ENCODE results near the gene SSH2. TPM values are rescaled to one million over a fixed set of nuclear protein-coding genes. Genes with fewer than 3 reads are reported as not detected.

Gene SSH2
- total RNA-seq, 1 experiment from 2014 or later = 14.6 TPM

DNA sequence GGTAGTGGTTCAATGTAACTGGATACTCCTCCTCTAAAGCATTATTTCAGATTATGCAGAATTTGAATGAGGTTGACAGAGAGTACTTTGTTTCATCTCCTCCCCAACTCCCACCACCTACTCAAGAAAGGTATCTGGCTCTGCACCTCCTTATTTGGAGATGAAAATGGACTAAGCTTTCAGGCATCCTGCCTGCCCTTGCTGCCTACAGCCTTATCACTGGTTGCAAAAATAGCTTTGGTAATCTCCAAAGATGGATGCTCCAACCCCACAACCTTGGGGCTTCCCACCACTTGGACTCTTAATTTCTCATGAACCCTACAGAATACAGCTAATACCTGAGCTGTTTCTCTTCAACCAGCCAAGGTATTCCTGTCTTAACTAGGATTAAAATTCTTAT lies 262.1 kb downstream of the SSH2 start:
- Histone ChIP-seq H2BK20ac (ENCODE audit: low read depth, low read length, poor library complexity, severe bottlenecking) (no peak overlapping the region), H2BK120ac (ENCODE audit: low read depth, low read length, poor library complexity, severe bottlenecking) (no peak overlapping the region), H2AK5ac (ENCODE audit: insufficient read length, low read length) (no peak overlapping the region), H3K4ac (ENCODE audit: low read depth, low read length) (no peak overlapping the region), H2BK15ac (ENCODE audit: low read depth, low read length) (no peak overlapping the region), H3K79me2 (ENCODE audit: insufficient read depth, low read length) (no peaks in the 10 kb centered on the region), H3K14ac (ENCODE audit: insufficient read depth, low read length) (no peak overlapping the region), H3K4me1 (ENCODE audit: insufficient read depth, low read length) (no peaks in the 10 kb centered on the region; the same call in 1 of the 2 replicates), H3K79me1 (ENCODE audit: insufficient read depth, low read depth, low read length, poor library complexity, severe bottlenecking) (no peaks in the 10 kb centered on the region), H4K20me1 (ENCODE audit: control insufficient read depth, insufficient read depth, insufficient read length) (no peaks in the 10 kb centered on the region), H3T11ph (ENCODE audit: low read length) (no peak overlapping the region), H3K56ac (ENCODE audit: insufficient read length, low read depth, low read length) (no peak overlapping the region), H3K4me2 (ENCODE audit: insufficient read depth, insufficient read length, low read length) (no peak overlapping the region), H3K9ac (ENCODE audit: extremely low read depth, insufficient read length, low read length) (no peak overlapping the region), H4K8ac (replicated peaks; ENCODE audit: insufficient read length, low read depth, low read length) (no peak overlapping the region), H2BK5ac (ENCODE audit: insufficient read length, low read length) (no peak overlapping the region), H3K23me2 (ENCODE audit: insufficient read length, low read depth, low read length, poor library complexity, severe bottlenecking) (no peaks in the 10 kb centered on the region), H3K27ac (ENCODE audit: insufficient read length, low read depth, low read length) (no peak overlapping the region), H3K18ac (ENCODE audit: insufficient read length, low read depth, low read length) (no peak overlapping the region), H2BK12ac (ENCODE audit: insufficient read length, low read depth, low read length) (no peak overlapping the region), H3K9me3 (ENCODE audit: control insufficient read depth, low read depth, low read length) (no peaks in the 10 kb centered on the region), H2AFZ (ENCODE audit: low read length) (no peak overlapping the region), H3K27me3 (ENCODE audit: insufficient read depth, low read length) (no peaks in the 10 kb centered on the region), H4K5ac (ENCODE audit: insufficient read length, low read depth, low read length) (no peak overlapping the region), H4K91ac (ENCODE audit: insufficient read length, low read depth, low read length) (no peak overlapping the region), H3K23ac (ENCODE audit: insufficient read length, low read depth, low read length) (no peak overlapping the region)
- peak overlapping the region; percentile 16 to 73 (median 37); a peak in 5 of 7 replicates for H3K27ac Mint-ChIP-seq
- TF ChIP-seq, protein P1, sequence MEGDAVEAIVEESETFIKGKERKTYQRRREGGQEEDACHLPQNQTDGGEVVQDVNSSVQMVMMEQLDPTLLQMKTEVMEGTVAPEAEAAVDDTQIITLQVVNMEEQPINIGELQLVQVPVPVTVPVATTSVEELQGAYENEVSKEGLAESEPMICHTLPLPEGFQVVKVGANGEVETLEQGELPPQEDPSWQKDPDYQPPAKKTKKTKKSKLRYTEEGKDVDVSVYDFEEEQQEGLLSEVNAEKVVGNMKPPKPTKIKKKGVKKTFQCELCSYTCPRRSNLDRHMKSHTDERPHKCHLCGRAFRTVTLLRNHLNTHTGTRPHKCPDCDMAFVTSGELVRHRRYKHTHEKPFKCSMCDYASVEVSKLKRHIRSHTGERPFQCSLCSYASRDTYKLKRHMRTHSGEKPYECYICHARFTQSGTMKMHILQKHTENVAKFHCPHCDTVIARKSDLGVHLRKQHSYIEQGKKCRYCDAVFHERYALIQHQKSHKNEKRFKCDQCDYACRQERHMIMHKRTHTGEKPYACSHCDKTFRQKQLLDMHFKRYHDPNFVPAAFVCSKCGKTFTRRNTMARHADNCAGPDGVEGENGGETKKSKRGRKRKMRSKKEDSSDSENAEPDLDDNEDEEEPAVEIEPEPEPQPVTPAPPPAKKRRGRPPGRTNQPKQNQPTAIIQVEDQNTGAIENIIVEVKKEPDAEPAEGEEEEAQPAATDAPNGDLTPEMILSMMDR (conservative IDR thresholded peaks at IDR 0.05) = no peak
- no peak for DNase-seq
- peaks cover 0 to 9% (median 4%) of the 10 kb centered on the region in 3 experiments; a peak in 4 of 7 replicates for H3K36me3 Mint-ChIP-seq (ENCODE audit: insufficient read depth in 1 of 3, low read depth in 3 of 3)
- H3K27me3 Mint-ChIP-seq (ENCODE audit: low read depth) = no peaks in the 10 kb centered on the region
- H3K9me3 Mint-ChIP-seq = no peaks in the 10 kb centered on the region
- no peak overlapping the region for H3K4me3 Mint-ChIP-seq
- peaks cover 12% of the 10 kb centered on the region in 2 experiments for H3K4me1 Mint-ChIP-seq

All from H9 (cell line).